Mucosa of descending colon (tissue), 3 donors: ENCODE measurements around the gene AK8. TPM values are rescaled to one million over a fixed set of nuclear protein-coding genes. Genes with fewer than 3 reads are reported as not detected.

Experiments used
- ATAC-seq: fragments of 200-7000 bp; cut with Tn5 transposase; one replicate; pipeline ENCODE4 v1.9.1; 2020; ENCODE audit warnings: mild to moderate bottlenecking, moderate library complexity
- DNase-seq, 3 donors: peaks; one replicate each; pipeline ENCODE4 v3.0.0-alpha.2; 2020
- H3K36me3 ChIP-seq: fragments of 200-600 bp; one replicate; pipeline ENCODE4 v1.8.0; 2021; ENCODE audit warnings: low read depth, mild to moderate bottlenecking
- H3K4me1 ChIP-seq: fragments of 200-600 bp; one replicate; pipeline ENCODE4 v1.8.0; 2021; ENCODE audit warnings: low read depth, mild to moderate bottlenecking
- H3K4me3 ChIP-seq: fragments of 200-600 bp; one replicate; pipeline ENCODE4 v1.8.0; 2021; ENCODE audit warnings: mild to moderate bottlenecking
- H3K9me3 ChIP-seq: fragments of 200-600 bp; one replicate; pipeline ENCODE4 v1.8.0; 2021; ENCODE audit warnings: mild to moderate bottlenecking
- intact Hi-C, 2 donors: fragments of 100-400 bp; cut with DNase I in 1 of 2; cut with micrococcal nuclease in 1 of 2; formaldehyde crosslinking; loops; one replicate each; pipeline versions ENCODE4 v1.11.0 to v1.11.1; 2022; cut with DNase I, micrococcal nuclease
- total RNA-seq, 3 donors: library from RNA; stranded (reverse); fragmentation: NEBNext Ultra II Directional in 2 of 3; extraction: Animal tissue kit (Norgen Biotek cat#: 25700) in 2 of 3; gene quantifications; one replicate each; pipeline versions ENCODE4 v1.2.1 to v1.2.4, GENCODE V29; 2021 to 2023
- TF ChIP-seq, protein P1 (sequence below): fragments of 200-600 bp; IDR thresholded peaks from one replicate; pipeline ENCODE4 v1.8.0; 2022; ENCODE audit warnings: antibody characterized with exemption, mild to moderate bottlenecking
- donor health status: DM: no; HTN: no; CAD: no; lungs with moderate emphysema.
- donor health status: DM: no; HTN: no; CAD: no.
- donor health status: DM: no; HTN: yes; CAD: no.

The AK8 gene
- total RNA-seq, 3 donors from 2014 or later: 0.96 to 2.0 TPM; not detected in 1

DNA sequence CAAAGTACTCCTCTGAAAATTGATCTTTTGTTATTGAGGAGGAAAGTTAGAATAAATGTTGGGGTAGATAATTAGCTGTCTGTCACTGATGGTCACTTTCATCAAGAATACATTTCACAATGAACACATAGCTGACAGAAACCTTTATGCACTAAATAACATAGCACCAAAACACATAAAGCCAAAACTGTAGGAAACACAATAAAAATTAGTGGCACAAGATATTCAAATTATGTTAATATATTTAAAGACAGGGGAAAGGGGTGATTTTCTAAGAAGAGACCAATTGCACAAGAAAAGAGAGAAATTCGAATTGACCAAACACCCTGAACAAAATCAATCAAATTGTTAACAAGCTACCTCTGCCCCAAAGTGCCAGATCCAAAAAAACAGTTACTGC, 89.7 kb downstream of the AK8 start:
- Histone ChIP-seq H3K4me1 (peaks cover 3% of the 10 kb centered on the region), H3K36me3 (no peaks in the 10 kb centered on the region), H3K9me3 (no peaks in the 10 kb centered on the region), H3K4me3 (no peak overlapping the region)
- ATAC-seq (no peak), DNase-seq (no peak)
- intact Hi-C loops: no loop called here
- TF ChIP-seq, protein P1, sequence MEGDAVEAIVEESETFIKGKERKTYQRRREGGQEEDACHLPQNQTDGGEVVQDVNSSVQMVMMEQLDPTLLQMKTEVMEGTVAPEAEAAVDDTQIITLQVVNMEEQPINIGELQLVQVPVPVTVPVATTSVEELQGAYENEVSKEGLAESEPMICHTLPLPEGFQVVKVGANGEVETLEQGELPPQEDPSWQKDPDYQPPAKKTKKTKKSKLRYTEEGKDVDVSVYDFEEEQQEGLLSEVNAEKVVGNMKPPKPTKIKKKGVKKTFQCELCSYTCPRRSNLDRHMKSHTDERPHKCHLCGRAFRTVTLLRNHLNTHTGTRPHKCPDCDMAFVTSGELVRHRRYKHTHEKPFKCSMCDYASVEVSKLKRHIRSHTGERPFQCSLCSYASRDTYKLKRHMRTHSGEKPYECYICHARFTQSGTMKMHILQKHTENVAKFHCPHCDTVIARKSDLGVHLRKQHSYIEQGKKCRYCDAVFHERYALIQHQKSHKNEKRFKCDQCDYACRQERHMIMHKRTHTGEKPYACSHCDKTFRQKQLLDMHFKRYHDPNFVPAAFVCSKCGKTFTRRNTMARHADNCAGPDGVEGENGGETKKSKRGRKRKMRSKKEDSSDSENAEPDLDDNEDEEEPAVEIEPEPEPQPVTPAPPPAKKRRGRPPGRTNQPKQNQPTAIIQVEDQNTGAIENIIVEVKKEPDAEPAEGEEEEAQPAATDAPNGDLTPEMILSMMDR: no peak

GRCh38 chr9:132787748-132788159, 90.3 kb downstream of the AK8 start:
- H3K4me1 ChIP-seq: no peaks in the 10 kb centered on the region
- no peaks in the 10 kb centered on the region for H3K36me3 ChIP-seq
- no peak for ATAC-seq
- no peak overlapping the region for H3K4me3 ChIP-seq
- intact Hi-C loops: no loop called here
- DNase-seq: no peak
- TF ChIP-seq, protein P1: no peak
- no peaks in the 10 kb centered on the region for H3K9me3 ChIP-seq

GRCh38 chr9:132784286-132784830, 93.7 kb downstream of the AK8 start:
- Histone ChIP-seq H3K36me3 (no peaks in the 10 kb centered on the region), H3K4me1 (no peaks in the 10 kb centered on the region), H3K9me3 (no peaks in the 10 kb centered on the region), H3K4me3 (no peak overlapping the region)
- ATAC-seq (no peak), DNase-seq (no peak)
- intact Hi-C loops: no loop called here
- TF ChIP-seq, protein P1: no peak

DNA sequence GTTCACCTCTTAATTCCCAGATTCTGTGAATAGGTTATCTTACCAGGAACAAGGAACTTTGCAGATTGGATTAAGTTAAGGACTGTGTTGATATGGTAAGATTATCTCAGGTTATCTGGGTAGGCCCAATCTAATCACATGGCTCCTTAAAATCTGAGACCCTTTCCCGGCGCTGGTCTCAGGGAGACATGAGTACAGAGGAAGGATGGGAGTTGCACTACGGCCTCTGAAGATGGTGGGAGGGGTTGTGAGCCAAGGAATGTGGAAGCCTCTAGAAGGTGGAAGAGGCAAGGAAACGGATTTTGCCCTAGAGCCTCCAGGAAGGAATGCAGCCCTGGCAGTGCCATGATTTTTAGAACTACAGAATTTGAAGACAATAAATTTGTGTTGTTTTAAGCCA, 95.1 kb downstream of the AK8 start:
- DNase-seq: no peak
- Histone ChIP-seq H3K4me3 (no peak overlapping the region), H3K9me3 (no peaks in the 10 kb centered on the region), H3K36me3 (no peaks in the 10 kb centered on the region), H3K4me1 (no peaks in the 10 kb centered on the region)
- no peak for ATAC-seq
- intact Hi-C loops: no loop called here
- TF ChIP-seq, protein P1: no peak

DNA sequence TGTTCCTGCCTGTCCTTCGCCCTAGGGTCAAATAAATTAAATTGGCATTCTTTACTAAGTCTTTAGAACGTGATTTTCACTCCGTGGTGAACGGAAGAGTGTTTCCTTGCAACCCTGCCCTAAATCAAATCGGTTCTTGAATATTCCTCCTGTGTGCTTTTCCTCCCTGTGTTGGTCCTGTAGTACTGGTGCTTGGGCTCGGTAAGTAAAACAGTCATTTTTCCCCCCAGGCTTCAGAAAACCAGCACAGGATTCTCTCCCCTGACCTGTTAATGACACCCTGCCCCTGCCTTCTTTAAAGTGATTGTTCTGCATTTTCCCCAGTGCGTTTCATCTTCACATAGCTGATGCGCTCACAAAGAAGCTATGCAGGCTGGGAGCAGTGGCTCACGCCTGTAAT, 96.0 kb downstream of the AK8 start:
- Histone ChIP-seq H3K36me3 (no peaks in the 10 kb centered on the region), H3K9me3 (no peaks in the 10 kb centered on the region), H3K4me3 (no peak overlapping the region), H3K4me1 (no peaks in the 10 kb centered on the region)
- TF ChIP-seq, protein P1: no peak
- DNase-seq (no peak), ATAC-seq (no peak)
- intact Hi-C loops: no loop called here
